ENCODE results near the gene PDPK1.

PDPK1 gene

DNA sequence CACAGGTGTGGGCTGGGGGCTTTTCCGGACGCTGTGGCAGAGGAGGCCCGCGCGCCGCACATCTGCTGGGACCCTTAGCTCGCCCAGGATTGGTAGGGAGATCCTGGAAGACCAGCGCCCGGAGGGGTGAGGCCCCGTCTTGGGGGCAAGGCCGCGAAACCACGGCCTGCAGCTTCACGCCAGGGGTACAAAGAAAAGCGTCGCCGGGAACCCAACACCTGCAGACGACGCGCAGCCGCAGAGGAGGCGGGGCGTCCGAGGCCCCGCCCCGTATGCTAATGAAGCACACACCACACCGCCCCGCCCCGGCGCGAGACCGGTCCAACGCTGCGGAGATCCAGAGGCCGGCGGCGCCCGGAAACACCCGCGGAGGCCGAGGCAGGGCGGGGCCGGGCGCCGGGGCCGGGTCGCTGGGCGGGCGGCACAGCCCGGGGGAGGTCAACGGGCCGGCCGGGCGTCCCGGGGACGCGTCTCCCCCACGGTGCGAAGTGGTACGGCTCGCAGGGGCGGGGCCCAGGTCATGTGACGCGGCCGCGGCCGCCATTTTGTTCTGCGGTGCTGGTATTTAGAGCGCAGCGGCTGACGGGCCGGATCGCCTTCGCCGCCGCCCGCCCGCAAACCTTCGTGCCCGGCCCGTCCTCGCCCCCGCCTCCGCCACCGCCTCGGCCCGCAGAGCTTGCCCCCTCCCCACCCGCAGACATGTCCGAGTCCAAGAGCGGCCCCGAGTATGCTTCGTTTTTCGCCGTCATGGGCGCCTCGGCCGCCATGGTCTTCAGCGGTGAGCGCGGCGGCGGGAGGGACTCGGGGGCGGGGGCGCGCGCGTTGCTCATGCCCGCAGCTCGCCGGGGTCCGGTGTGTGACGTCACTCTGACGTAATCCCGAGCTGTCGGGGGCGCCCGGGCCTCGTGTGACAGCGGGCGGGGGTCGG is 24.2 kb upstream of the PDPK1 start, which contains the start of gene ATP6V0C:
Gene ATP6V0C, plus strand, starts transcription at position 548 of the 928 bp plus-strand sequence. Its CDS starts 152 bp downstream, at position 700.
- in situ Hi-C loops (cut with MboI; ENCODE audit: low sequenced_read_pairs, unreplicated experiment), result no loop called here
- DNase-seq (ENCODE audit: low spot score), result peak; percentile 98
- TF ChIP-seq, protein P1, sequence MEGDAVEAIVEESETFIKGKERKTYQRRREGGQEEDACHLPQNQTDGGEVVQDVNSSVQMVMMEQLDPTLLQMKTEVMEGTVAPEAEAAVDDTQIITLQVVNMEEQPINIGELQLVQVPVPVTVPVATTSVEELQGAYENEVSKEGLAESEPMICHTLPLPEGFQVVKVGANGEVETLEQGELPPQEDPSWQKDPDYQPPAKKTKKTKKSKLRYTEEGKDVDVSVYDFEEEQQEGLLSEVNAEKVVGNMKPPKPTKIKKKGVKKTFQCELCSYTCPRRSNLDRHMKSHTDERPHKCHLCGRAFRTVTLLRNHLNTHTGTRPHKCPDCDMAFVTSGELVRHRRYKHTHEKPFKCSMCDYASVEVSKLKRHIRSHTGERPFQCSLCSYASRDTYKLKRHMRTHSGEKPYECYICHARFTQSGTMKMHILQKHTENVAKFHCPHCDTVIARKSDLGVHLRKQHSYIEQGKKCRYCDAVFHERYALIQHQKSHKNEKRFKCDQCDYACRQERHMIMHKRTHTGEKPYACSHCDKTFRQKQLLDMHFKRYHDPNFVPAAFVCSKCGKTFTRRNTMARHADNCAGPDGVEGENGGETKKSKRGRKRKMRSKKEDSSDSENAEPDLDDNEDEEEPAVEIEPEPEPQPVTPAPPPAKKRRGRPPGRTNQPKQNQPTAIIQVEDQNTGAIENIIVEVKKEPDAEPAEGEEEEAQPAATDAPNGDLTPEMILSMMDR (IDR thresholded peaks at IDR 0.05; ENCODE audit: borderline replicate concordance, control extremely low read depth, extremely low read depth, insufficient read depth, missing control alignments), result no peak

DNA sequence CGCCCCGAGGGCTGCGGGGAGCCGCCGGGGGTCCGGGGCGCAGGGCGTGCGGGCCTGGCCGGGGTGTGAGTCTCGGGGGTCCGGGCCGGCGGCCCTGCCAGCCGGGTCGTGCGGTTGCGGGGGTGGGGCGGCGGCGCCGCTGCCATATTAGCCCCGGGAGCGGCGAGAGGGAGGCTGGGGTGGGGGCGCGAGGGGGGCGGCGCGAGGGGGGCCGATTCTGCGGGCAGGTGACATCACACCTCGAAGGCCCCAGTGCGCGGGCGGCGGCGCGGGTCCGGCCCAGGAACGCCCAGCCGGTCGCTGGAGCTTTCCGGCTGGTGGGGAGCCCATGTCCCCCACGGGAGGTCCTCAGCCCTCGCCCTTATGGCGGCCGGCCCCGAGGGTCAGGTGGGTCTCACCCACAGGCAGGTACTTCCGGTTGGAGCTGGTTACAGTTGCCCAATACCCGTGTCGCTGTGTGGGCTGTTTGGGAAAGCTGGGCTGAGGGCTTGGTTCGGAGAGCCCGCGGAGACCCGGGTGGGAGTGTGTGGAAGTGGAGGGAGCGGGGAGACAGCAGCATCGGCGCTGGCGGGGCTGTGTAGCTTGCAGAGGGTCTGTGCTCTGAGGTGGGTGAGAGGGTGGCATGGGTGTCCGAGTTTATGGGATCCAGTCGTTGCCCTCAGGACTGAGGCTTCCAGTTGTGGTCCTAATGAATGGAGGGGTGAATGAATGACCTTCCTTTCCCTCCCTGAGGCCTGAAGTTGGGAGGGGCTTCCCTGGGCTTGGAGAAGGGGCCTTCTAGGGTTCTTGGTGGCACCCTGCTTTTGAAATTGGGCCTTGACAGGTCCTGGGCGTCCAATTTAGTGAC is 23.3 kb upstream of the PDPK1 start:
- in situ Hi-C loops (cut with MboI; ENCODE audit: low sequenced_read_pairs, unreplicated experiment), result no loop called here

DNA sequence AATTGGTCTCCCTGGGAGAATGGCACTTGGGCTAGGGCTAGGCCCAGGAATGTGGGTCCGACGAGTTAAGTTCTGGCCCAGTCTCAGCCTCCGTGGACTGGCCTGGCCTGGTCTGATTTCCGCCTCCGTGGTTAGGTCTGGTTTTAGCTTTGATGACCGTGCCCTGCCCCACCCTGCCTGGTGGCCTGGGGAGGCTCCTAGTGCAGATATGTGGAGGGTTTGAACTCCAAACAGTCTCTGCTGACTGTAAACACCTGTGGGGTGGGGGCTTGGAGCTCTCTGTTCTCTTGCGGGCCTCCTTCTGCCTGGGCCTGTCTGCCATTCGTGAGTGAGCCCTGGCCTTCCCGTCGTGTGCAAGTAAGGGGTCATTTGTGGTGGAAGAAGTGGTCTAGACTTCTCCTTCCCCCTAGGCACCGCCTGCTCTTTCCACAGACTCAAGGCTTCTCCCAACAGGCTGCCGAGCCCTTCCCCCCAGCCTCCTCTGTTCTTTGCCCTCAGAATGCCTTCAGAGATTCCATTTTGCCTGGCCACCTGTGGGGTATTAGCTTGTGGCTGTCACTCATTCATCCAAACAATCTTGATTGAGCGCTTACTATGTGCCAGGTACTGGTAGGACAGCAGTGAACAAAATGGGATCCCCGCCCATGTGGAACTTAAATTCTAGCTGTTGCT is 22.5 kb upstream of the PDPK1 start:
- no peak for DNase-seq (ENCODE audit: low spot score)
- TF ChIP-seq, protein P1 (IDR thresholded peaks at IDR 0.05; ENCODE audit: borderline replicate concordance, control extremely low read depth, extremely low read depth, insufficient read depth, missing control alignments), result no peak
- in situ Hi-C loops (cut with MboI; ENCODE audit: low sequenced_read_pairs, unreplicated experiment), result no loop called here

More for the DNA sequence above, 23.3 kb upstream of the PDPK1 start:
- DNase-seq (ENCODE audit: low spot score), result no peak
- TF ChIP-seq, protein P1 (IDR thresholded peaks at IDR 0.05; ENCODE audit: borderline replicate concordance, control extremely low read depth, extremely low read depth, insufficient read depth, missing control alignments), result no peak

DNA sequence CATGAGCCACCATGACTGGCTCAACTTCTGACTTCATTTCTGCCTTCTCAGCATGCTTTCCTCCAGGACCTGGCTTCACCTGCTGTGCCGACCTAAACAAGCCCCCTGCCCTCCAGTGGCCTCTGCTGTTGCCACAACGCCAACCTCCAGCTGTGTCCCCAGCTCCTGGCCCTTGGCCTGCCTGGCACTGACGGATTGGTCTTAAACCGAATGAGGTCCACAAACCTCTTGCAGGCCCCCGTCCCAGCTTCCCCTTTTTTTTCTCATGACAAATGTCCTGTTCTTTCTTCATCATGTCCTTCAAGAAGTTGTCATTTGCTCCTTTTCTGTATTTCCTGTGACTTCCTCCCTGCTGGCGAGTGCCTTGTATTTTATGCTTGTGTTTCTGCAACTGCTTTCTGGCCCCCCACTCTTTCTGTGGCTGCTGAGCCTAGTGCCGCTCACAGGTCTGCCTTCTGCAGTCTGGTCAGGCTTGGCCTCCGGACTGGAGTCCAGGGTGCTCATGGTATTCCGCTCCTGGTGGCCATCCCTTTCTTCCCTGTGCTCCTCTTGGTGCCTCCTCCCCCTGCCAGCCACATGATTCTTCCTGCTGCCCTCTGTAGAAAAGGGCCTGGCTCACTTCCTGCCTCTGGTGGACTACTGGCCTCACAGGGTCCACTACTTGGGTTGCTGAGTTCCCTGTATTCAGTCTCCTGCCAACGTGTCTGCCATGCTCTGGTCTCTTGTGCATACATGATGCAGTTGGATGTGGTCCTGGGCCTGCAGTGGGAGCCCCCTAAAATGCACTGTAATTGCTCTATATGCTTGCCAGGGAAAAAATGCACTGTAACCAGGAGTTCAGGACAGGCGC is 21.2 kb upstream of the PDPK1 start:
- TF ChIP-seq, protein P1 (IDR thresholded peaks at IDR 0.05; ENCODE audit: borderline replicate concordance, control extremely low read depth, extremely low read depth, insufficient read depth, missing control alignments), result no peak
- no peak for DNase-seq (ENCODE audit: low spot score)
- in situ Hi-C loops (cut with MboI; ENCODE audit: low sequenced_read_pairs, unreplicated experiment), result no loop called here

DNA sequence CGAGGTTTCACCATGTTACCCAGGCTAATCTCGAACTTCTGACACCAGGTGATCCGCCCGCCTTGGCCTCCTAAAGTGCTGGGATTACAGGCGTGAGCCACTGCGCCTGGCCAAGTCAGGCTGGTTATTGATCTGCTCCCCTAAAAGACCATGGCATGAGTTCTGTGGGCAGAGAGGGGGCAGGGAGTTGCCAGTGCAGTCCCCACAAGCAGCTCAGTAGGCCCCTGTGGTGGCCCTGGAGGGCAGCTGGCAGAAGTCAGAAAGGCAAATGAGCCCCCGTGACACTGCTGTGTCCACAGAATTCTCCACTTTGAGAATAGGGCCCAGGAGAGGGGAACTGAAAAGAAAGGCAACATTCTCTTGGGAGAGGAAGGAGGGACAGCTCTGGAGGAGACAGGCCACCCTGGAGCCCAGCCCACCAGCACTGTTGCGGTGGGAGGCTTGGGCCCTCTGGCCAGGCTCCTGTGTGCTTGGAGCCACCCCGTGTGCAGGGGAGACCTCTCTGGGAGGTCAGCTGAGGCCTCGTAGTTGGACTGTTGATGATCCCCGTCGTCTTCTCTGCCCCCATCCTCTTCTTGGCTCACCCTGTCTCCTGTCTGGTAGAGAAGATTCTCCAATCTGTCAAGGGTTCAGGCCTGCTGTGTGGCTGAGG is 19.7 kb upstream of the PDPK1 start:
- in situ Hi-C loops (cut with MboI; ENCODE audit: low sequenced_read_pairs, unreplicated experiment), result no loop called here
- no peak for DNase-seq (ENCODE audit: low spot score)
- TF ChIP-seq, protein P1 (IDR thresholded peaks at IDR 0.05; ENCODE audit: borderline replicate concordance, control extremely low read depth, extremely low read depth, insufficient read depth, missing control alignments), result no peak

All from GM13976 (cell line).